HepG2 (cell line): Measurements from ENCODE around the gene CABP2. TPM values are rescaled to one million over a fixed set of nuclear protein-coding genes. Genes with fewer than 3 reads are reported as not detected.

ENCODE experiments used
- ATAC-seq: fragments of 200-7000 bp; cut with Tn5 transposase; 3 replicates; pipeline ENCODE4 v1.9.1; 2020; ENCODE audit warnings: mild to moderate bottlenecking, moderate library complexity
- BruUV-seq: library from RNA; stranded (reverse); fragments of 400-500 nt; replicated peaks from 2 replicates; lab custom pipeline; 2021; lab: Mats Ljungman, UMichigan
- CTCF ChIA-PET: fragments of 300-600 bp; formaldehyde crosslinking; extraction: SDS; loops from one replicate; lab custom pipeline; 2021; ENCODE audit warnings: low total read pairs, inconsistent platforms, low intra/inter-chr PET ratio; lab: Yijun Ruan, JAX
- POLR2A ChIA-PET: fragments of 350-600 bp; sonication (Branson Sonifier 250); formaldehyde crosslinking; loops from one replicate; lab custom pipeline; 2020; ENCODE audit warnings: antibody characterized with exemption, inconsistent platforms; lab: Yijun Ruan, JAX
- DNase-seq: peaks from one replicate; pipeline ENCODE4 v3.0.0-alpha.2; 2015; ENCODE audit warnings: low spot score
- FAIRE-seq: peaks from 3 replicates; lab custom pipeline; 2011; peaks lifted over from hg19 to GRCh38; lab: Jason Lieb, UNC
- H2AFZ ChIP-seq: one replicate; pipeline ENCODE4 v1.6.1; 2011; ENCODE audit warnings: low read length, inconsistent platforms
- H3K27ac ChIP-seq: fragments of 300-600 bp; 3 replicates; pipeline ENCODE4 v1.8.0; 2011; ENCODE audit warnings: mixed run types, mild to moderate bottlenecking, mixed read lengths, low read length, inconsistent platforms; ENCODE audit not compliant: insufficient read depth; ENCODE audit errors: extremely low read length
- H3K27me3 ChIP-seq, 2 experiments: fragments of 200-600 bp in 1 of 2; 2 replicates in 1 of 2; 3 replicates in 1 of 2; pipeline versions ENCODE4 v1.6.0 to v1.8.0; 2011; ENCODE audit warnings: low read length in 2 of 2, mild to moderate bottlenecking in 2 of 2, moderate library complexity in 2 of 2, inconsistent platforms in 1 of 2; ENCODE audit not compliant: insufficient read depth in 2 of 2, control insufficient read depth in 1 of 2
- H3K36me3 ChIP-seq, 2 experiments: fragments of 200-600 bp in 1 of 2; replicated peaks in 1 of 2; 2 replicates in 1 of 2; 3 replicates in 1 of 2; pipeline versions ENCODE4 v1.5.1 to v1.8.0; 2011; ENCODE audit warnings: low read length in 2 of 2, inconsistent platforms in 1 of 2; ENCODE audit not compliant: insufficient read depth in 2 of 2, control insufficient read depth in 1 of 2
- H3K4me1 ChIP-seq: 2 replicates; pipeline ENCODE4 v1.5.1; 2012; ENCODE audit warnings: low read length, inconsistent platforms; ENCODE audit not compliant: insufficient read depth
- H3K4me2 ChIP-seq: 2 replicates; pipeline ENCODE4 v1.6.0; 2011; ENCODE audit warnings: low read depth, low read length, inconsistent platforms
- H3K4me3 ChIP-seq, 3 experiments: fragments of 200-600 bp in 1 of 3; sonication (generic), shearing (Covaris generic) in 1 of 3; replicated peaks in 1 of 3; 2 replicates each; pipeline ENCODE4 v1.5.1; 2011 to 2016; ENCODE audit warnings: low read length in 3 of 3, inconsistent platforms in 2 of 3, low read depth in 2 of 3, mild to moderate bottlenecking in 2 of 3, control low read depth in 1 of 3, mixed read lengths in 1 of 3; ENCODE audit not compliant: insufficient read depth in 1 of 3
- H3K79me2 ChIP-seq: one replicate; pipeline ENCODE4 v1.6.1; 2011; ENCODE audit warnings: low read length, inconsistent platforms; ENCODE audit not compliant: insufficient read depth
- H3K9ac ChIP-seq: 2 replicates; pipeline ENCODE4 v1.6.0; 2011; ENCODE audit warnings: mild to moderate bottlenecking, low read depth, low read length, inconsistent platforms; ENCODE audit not compliant: insufficient read depth
- H3K9me3 ChIP-seq: 2 replicates; pipeline ENCODE4 v1.5.1; 2012; ENCODE audit warnings: mild to moderate bottlenecking, low read length
- H4K20me1 ChIP-seq: 2 replicates; pipeline ENCODE4 v1.6.0; 2011; ENCODE audit warnings: inconsistent platforms, mild to moderate bottlenecking, low read length, moderate library complexity; ENCODE audit not compliant: insufficient read depth
- ARNT2 ChIP-seq: sonication (generic); formaldehyde crosslinking; IDR thresholded peaks from 2 replicates; pipeline ENCODE4 v1.8.0; 2022; ENCODE audit warnings: mild to moderate bottlenecking, low read depth, missing genetic modification reagents, moderate library complexity
- CTCF ChIP-seq: sonication (generic); formaldehyde crosslinking; IDR thresholded peaks from 2 replicates; pipeline ENCODE4 v1.5.0; 2020; ENCODE audit warnings: mild to moderate bottlenecking, missing genetic modification reagents, moderate library complexity
- HHEX ChIP-seq: IDR thresholded peaks from 2 replicates; pipeline ENCODE4 v1.6.1; 2016; ENCODE audit warnings: control low read depth
- HNF4G ChIP-seq, 2 experiments: sonication (generic) in 1 of 2; formaldehyde crosslinking in 1 of 2; IDR thresholded peaks; 2 replicates each; pipeline versions ENCODE4 v1.4.0 to v1.6.1; 2011 to 2020; ENCODE audit warnings: borderline replicate concordance in 2 of 2, low read depth in 2 of 2, mild to moderate bottlenecking in 2 of 2, low read length in 1 of 2, missing genetic modification reagents in 1 of 2, moderate library complexity in 1 of 2
- IRF2 ChIP-seq: IDR thresholded peaks from 2 replicates; pipeline ENCODE4 v1.6.1; 2018; ENCODE audit warnings: missing genetic modification reagents, missing compliant biosample characterization
- USF2 ChIP-seq, 2 experiments: sonication (generic) in 1 of 2; formaldehyde crosslinking in 1 of 2; IDR thresholded peaks; 2 replicates each; pipeline versions ENCODE4 v1.5.1 to v1.6.1; 2011 to 2020; ENCODE audit warnings: borderline replicate concordance in 1 of 2, low read depth in 1 of 2, low read length in 1 of 2, mild to moderate bottlenecking in 1 of 2, missing genetic modification reagents in 1 of 2, moderate library complexity in 1 of 2
- ZNF639 ChIP-seq: conservative IDR thresholded peaks from 2 replicates; pipeline ENCODE4 v1.6.1; 2018; ENCODE audit warnings: missing genetic modification reagents
- ZNF672 ChIP-seq: sonication (generic); formaldehyde crosslinking; IDR thresholded peaks from 2 replicates; pipeline ENCODE4 v1.8.1; 2022; ENCODE audit warnings: missing genetic modification reagents
- ZNF761 ChIP-seq: sonication (generic); formaldehyde crosslinking; conservative IDR thresholded peaks from 2 replicates; pipeline ENCODE4 v1.4.0; 2020; ENCODE audit warnings: mild to moderate bottlenecking, missing genetic modification reagents
- WGBS: methylation state at CpG from one replicate; pipeline ENCODE4 v1.1.6; 2017; ENCODE audit warnings: low lambda C conversion rate; 5-methylcytosine and 5-hydroxymethylcytosine counted together
- in situ Hi-C: cut with HindIII; loops from 2 replicates; pipeline ENCODE4 v1.10.0; 2017; ENCODE audit warnings: low pct_unique_long_range_greater_than_20kb; ENCODE audit not compliant: extremely low pct_ligation_motif_present
- intact Hi-C: fragments of 100-400 bp; cut with micrococcal nuclease; formaldehyde crosslinking; loops from one replicate; pipeline ENCODE4 v1.10.0; 2022; ENCODE audit not compliant: unreplicated experiment
- polyA plus RNA-seq, 8 experiments: library from polyadenylated mRNA; depleted of rRNA in 3 of 8; stranded (reverse) in 7 of 8; unstranded in 1 of 8; fragments of >200 nt; fragmentation: Illumina TruSeq in 4 of 8; extraction: Trizol in 4 of 8; gene quantifications; 2 replicates each; pipeline versions ENCODE4 v1.2.1 to v1.2.3, GENCODE V29; 2011 to 2016; ENCODE audit warnings: low read depth in 4 of 8, missing spikeins in 1 of 8, mixed read lengths in 1 of 8; ENCODE audit not compliant: insufficient read depth in 1 of 8
- total RNA-seq, 5 experiments: library from RNA; depleted of rRNA; stranded (reverse); fragments of >200 nt; fragmentation: Illumina TruSeq; extraction: Trizol; gene quantifications; 2 replicates each; pipeline ENCODE4 v1.2.3, GENCODE V29; 2016; ENCODE audit warnings: low read depth in 1 of 5

Gene CABP2
- total and polyA plus RNA-seq, 2 of the 13 experiments (the other 11 are each of a cell fraction or from before 2014, with no cell fraction given): not detected

GRCh38 chr11:67520856-67521824, 2.1 kb downstream of the CABP2 start:
- intact Hi-C loops: loop anchor here (10.0 kb wide), 1 partner anchor 556 kb away; no protein-coding TSS in a partner anchor
- CTCF ChIA-PET: no interaction called here

GRCh38 chr11:67519726-67520125, 3.5 kb downstream of the CABP2 start:
- Histone ChIP-seq H3K27me3 (peaks cover 7 to 20% of the 10 kb centered on the region in 2 experiments; a peak in 4 of 5 replicates), H3K79me2 (no peaks in the 10 kb centered on the region), H3K27ac (no peak overlapping the region), H3K9me3 (no peaks in the 10 kb centered on the region), H3K9ac (no peak overlapping the region), H4K20me1 (no peaks in the 10 kb centered on the region), H2AFZ (no peak overlapping the region), H3K4me3 (no peak overlapping the region), H3K36me3 (no peaks in the 10 kb centered on the region), H3K4me2 (no peak overlapping the region), H3K4me1 (no peaks in the 10 kb centered on the region)
- no peak for ATAC-seq
- DNase-seq: no peak
- CTCF ChIA-PET: no interaction called here
- in situ Hi-C loops (no loop called here), intact Hi-C loops (loop anchor here (10.0 kb wide), 1 partner anchor 555 kb away; no protein-coding TSS in a partner anchor)
- no peak for FAIRE-seq
- 69% methylated on average over 17 of the region's 32 CpGs for WGBS
- no TSS peak for BruUV-seq
- POLR2A ChIA-PET: no interaction called here
- TF ChIP-seq HNF4G (IDR thresholded peaks at IDR 0.05; ENCODE audit: borderline replicate concordance, low read depth, low read length): no peak
- TF ChIP-seq HNF4G (CRISPR knock-in tag; IDR thresholded peaks at IDR 0.05; ENCODE audit: borderline replicate concordance, low read depth): no peak
- TF ChIP-seq USF2 (IDR thresholded peaks at IDR 0.05; ENCODE audit: low read depth, low read length): no peak
- no peak for TF ChIP-seq USF2 (CRISPR knock-in tag; IDR thresholded peaks at IDR 0.05; ENCODE audit: borderline replicate concordance)
- TF ChIP-seq CTCF: no peak
- TF ChIP-seq IRF2: no peak
- no peak for TF ChIP-seq ZNF639 (CRISPR knock-in tag)

More at GRCh38 chr11:67520856-67521824, 2.1 kb downstream of the CABP2 start:
- TF ChIP-seq HHEX (CRISPR knock-in tag) (no peak), ZNF672 (CRISPR knock-in tag) (no peak), ARNT2 (CRISPR knock-in tag) (no peak), ZNF761 (CRISPR knock-in tag) (no peak)
- TF ChIP-seq, all 625 proteins: peak for 0
- H3K4me3 ChIP-seq: no peak overlapping the region
- peaks cover 7 to 22% of the 10 kb centered on the region in 2 experiments; a peak in 4 of 5 replicates for H3K27me3 ChIP-seq
- no peak overlapping the region for H3K27ac ChIP-seq
- H3K9me3 ChIP-seq: no peaks in the 10 kb centered on the region
- FAIRE-seq: no peak
- no peak overlapping the region for H2AFZ ChIP-seq
- H3K79me2 ChIP-seq: no peaks in the 10 kb centered on the region
- no peaks in the 10 kb centered on the region for H3K4me1 ChIP-seq
- 29% methylated on average over 7 of the region's 16 CpGs for WGBS
- H3K4me2 ChIP-seq: no peak overlapping the region
- POLR2A ChIA-PET: no interaction called here
- no TSS peak for BruUV-seq
- ATAC-seq: no peak
- in situ Hi-C loops: no loop called here
- H3K9ac ChIP-seq: no peak overlapping the region
- no peaks in the 10 kb centered on the region for H4K20me1 ChIP-seq
- H3K36me3 ChIP-seq: no peaks in the 10 kb centered on the region
- no peak for DNase-seq
